HG02588 (cell line): ENCODE results near the gene SLC5A5.
"Not testable (repeated sequence)": the region's sequence is repeated elsewhere in the genome, so short reads cannot be mapped to it uniquely, and the experiment has no call there.

Experiments
- ATAC-seq: cut with Tn5 transposase; IDR thresholded peaks from one replicate; pipeline ENCODE4 v1.9.1; 2021; ENCODE audit warnings: mild to moderate bottlenecking, moderate library complexity; ENCODE audit not compliant: unreplicated experiment

The SLC5A5 gene

DNA sequence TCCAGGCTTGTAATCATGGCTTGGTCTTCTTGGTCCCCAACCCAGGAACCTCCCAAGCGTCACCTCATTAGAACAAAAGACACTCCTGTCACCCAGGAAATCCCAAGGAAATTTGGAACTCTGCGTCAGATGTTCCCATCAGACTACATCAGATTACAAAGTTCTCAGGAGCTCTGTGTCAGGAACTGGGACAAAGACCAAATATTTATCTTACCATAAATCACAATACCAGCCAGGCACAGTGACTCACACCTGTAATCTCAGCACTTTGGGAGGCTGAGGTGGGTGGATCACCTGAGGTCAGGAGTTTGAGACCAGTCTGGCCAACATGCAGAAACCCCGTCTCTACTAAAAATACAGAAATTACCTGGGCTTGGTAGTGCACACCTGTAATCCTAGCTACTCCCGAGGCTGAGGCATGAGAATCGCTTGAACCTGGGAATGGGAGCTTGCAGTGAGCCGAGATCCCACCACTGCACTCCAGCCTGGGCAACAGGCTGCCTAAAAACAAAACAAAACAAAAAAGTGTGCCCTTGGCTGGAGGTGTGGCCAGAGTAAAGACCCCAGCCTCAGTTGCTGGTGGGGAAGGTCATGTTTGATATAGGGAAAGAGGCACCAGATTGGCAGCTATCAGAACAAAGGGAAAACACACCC, 44.3 kb downstream of the SLC5A5 start:
- ATAC-seq = no peak

GRCh38 chr19:17918151-17918550, 46.4 kb downstream of the SLC5A5 start:
- ATAC-seq = not testable (repeated sequence)

DNA sequence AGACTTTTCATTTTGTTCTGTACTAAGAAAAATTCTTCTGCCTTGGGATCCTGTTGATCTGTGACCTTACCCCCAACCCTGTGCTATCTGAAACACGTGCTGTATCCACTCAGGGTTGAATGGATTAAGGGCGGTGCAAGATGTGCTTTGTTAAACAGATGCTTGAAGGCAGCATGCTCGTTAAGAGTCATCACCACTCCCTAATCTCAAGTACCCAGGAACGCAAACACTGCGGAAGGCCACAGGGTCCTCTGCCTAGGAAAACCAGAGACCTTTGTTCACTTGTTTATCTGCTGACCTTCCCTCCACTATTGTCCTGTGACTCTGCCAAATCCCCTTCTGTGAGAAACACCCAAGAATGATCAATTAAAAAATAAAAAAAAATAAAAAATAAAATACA, 47.4 kb downstream of the SLC5A5 start:
- not testable (repeated sequence) for ATAC-seq

DNA sequence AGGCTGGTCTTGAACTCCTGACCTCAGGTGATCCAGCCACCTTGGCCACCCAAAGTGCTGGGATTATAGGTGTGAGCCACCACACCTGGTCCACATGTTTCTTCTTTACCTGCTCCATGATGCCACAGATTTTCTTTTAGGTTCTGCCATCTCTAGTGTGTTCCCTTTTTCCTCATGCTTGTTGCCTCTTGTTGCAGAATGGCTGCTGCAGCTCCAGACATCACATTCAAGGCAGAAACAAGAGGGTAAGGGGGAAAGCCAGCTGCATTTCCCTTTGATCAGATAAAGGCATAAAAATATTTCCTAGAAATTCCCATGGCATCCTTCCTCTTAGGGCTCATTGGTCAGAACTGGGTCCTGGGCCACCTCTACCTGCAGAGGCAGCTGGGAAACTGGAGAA, 48.8 kb downstream of the SLC5A5 start:
- no peak for ATAC-seq

DNA sequence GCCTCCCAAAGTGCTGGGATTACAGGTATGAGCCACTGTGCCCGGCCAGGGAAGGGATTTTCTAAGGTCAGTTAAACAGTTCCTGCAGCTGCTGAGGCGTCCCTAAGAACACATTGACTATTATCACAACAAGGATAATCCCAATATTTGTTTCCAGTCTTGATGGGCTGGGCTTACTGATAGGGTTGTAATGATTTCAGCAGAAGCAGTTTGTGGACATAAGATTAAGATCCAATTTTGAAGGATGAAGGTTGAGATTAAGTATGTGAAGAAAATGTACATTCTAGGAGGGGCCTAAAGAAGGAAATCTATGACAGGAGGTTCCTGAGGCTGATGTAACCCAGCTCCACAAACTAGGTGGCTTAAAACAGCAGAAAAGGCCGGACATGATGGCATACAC, 50.4 kb downstream of the SLC5A5 start:
- no peak for ATAC-seq

GRCh38 chr19:17926044-17926443, 54.3 kb downstream of the SLC5A5 start:
- ATAC-seq = no peak

DNA sequence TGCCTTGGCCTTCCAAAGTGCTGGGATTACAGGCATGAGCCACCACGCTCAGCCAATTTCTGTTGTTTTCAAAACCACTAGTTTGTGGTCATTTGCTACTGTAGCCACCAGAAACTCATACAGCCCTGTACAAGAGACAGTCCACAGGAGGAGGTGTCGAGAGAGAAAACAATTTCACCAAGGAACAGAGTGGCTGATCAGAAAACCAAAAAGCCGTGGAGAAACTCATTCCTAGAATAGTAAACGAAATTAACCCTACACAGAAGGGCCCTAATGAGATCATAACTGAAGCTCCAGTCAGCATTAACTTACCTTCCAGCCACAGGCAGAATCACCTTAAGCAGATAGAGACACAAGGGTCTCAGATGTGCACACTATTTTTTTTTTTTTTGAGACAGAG, 57.3 kb downstream of the SLC5A5 start:
- no peak for ATAC-seq

GRCh38 chr19:17931532-17932191, 59.9 kb downstream of the SLC5A5 start:
- ATAC-seq = no peak

- ATAC-seq = peak; percentile 71
Measured at GRCh38 chr19:17932485-17933338, 61.0 kb downstream of the SLC5A5 start, which contains the start of gene CCDC124. Gene CCDC124, plus strand, starts transcription at chr19:17933015. Its CDS starts 3,406 bp downstream, at chr19:17936421.

DNA sequence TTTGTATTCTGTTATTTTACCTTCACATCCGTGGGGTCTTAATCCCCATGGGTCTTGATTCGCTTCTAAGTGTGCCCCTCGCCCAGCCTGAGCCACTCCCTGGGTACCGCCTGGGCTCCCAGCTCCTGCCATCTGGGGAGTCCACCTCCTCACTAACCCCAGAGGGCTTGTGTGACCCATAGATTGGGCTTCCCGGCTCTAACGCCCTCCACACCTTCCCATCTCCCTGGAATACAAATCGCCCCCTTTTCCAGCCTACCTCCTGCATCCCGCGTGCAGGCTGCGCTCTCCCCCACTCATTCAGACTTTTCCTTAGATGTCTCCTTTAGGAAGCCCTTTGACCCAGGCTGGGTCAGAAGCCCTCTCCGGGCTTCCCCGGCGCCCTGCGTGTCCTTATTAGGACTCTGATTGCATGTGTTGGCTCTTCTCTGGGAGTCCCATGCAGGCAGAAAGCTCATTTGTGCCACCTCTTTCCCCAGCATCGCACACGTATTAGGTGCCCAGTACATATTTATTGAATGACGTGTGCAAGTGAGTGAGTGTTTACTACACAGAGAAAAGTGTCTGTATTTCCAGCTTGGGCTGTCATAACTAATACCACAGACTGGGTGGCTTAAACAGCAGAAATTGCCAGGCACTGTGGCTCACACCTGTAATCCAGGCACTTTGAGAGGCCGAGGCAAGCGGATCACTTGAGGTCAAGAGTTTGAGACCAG, 61.8 kb downstream of the SLC5A5 start:
- ATAC-seq = no peak

DNA sequence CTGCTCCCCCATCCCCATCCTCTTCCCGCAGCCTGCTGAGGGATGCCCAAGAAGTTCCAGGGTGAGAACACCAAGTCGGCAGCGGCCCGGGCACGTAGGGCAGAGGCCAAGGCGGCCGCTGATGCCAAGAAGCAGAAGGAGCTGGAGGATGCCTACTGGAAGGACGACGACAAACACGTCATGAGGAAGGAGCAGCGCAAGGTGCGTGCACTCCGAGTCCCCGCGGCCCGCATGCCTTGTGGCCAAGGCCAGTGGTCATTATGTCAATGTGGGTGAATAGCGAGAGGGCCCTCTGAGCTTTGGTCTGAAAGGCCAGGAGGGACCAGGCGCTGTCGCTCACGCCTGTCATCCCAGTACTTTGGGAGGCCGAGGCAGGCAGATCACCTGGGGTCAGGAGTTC, 64.6 kb downstream of the SLC5A5 start:
- no peak for ATAC-seq

DNA sequence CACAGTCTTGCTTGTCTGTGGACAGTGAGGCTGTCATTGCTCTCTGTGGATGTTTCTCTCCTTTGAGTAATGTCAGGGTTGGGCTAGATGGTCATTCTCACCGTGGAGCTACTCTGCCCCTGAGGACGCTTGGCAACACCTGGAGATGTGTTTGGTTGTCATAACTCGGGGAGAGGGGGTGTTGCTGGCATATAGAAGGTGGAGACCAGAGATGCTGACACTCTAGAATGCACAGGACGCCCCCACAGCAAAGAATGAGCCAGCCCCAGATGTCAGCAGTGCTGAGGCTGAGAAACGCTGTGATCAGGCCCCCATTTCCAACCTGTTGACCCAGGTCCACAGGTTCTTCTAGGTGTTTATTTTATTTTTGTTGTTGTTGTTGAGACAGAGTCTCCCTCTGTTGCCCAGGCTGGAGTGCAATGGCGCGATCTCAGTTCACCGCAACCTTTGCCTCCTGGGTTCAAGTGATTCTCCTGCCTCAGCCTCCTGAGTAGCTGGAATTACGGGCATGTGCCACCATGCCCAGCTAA, 65.7 kb downstream of the SLC5A5 start:
- no peak for ATAC-seq

GRCh38 chr19:17938092-17938845, 66.5 kb downstream of the SLC5A5 start:
- ATAC-seq = no peak

GRCh38 chr19:17942181-17942580, 70.4 kb downstream of the SLC5A5 start:
- ATAC-seq = no peak

- no peak for ATAC-seq
Measured at GRCh38 chr19:17942582-17943273, 71.0 kb downstream of the SLC5A5 start.

- ATAC-seq = no peak
Measured at GRCh38 chr19:17943274-17944221, 71.8 kb downstream of the SLC5A5 start.

DNA sequence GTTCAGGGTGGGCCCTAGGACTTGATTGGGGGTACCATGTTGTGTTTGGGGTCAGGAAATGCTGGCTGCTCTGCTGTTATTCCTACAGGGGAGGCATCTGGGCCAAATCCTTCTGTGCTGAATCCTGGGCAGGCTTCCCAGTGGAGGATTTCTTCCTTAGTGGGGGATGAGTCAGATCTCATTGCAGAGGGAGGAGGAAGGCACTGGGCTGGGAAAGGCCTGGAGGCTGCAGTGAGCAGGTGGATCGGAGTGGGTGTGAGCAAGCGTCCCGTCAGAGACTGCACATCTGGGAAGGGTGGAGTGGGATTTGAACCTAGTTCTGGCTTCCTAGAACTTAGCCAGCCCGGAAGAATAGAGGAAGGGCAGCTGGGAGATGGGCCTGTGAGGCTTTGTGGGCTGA, 72.6 kb downstream of the SLC5A5 start:
- no peak for ATAC-seq
